ENCODE data around the gene NDUFB10. TPM values are rescaled to one million over a fixed set of nuclear protein-coding genes. Genes with fewer than 3 reads are reported as not detected.
"Not testable (repeated sequence)": the region's sequence is repeated elsewhere in the genome, so short reads cannot be mapped to it uniquely, and the experiment has no call there.

Gene NDUFB10
- 97.5 TPM for total RNA-seq

GRCh38 chr16:1959269-1960039 is at the start of gene NDUFB10:
Gene NDUFB10, plus strand, starts transcription at chr16:1959538. Its CDS starts 87 bp downstream, at chr16:1959625.
- DNase-seq (ENCODE audit: low spot score), result peak; percentile 91

GRCh38 chr16:1909561-1910231 is 49.6 kb upstream of the NDUFB10 start:
- DNase-seq (ENCODE audit: low spot score), result no peak

GRCh38 chr16:1911467-1912214 is 47.7 kb upstream of the NDUFB10 start:
- DNase-seq (ENCODE audit: low spot score), result no peak

GRCh38 chr16:1912215-1912543 is 47.2 kb upstream of the NDUFB10 start:
- no peak for DNase-seq (ENCODE audit: low spot score)

- DNase-seq (ENCODE audit: low spot score), result peak; percentile 84
Measured at GRCh38 chr16:1913327-1914083, 45.8 kb upstream of the NDUFB10 start.

- no peak for DNase-seq (ENCODE audit: low spot score)
Measured at GRCh38 chr16:1914084-1914608, 45.2 kb upstream of the NDUFB10 start.

- no peak for DNase-seq (ENCODE audit: low spot score)
Measured at GRCh38 chr16:1914988-1915387, 44.4 kb upstream of the NDUFB10 start.

GRCh38 chr16:1915732-1916639 is 43.4 kb upstream of the NDUFB10 start:
- no peak for DNase-seq (ENCODE audit: low spot score)

GRCh38 chr16:1916640-1916990 is 42.7 kb upstream of the NDUFB10 start:
- no peak for DNase-seq (ENCODE audit: low spot score)

- DNase-seq (ENCODE audit: low spot score), result no peak
Measured at GRCh38 chr16:1917056-1917664, 42.2 kb upstream of the NDUFB10 start.

- no peak for DNase-seq (ENCODE audit: low spot score)
Measured at GRCh38 chr16:1917665-1918350, 41.5 kb upstream of the NDUFB10 start.

GRCh38 chr16:1918351-1919326 is 40.7 kb upstream of the NDUFB10 start, which contains the start of gene HS3ST6:
Gene HS3ST6, minus strand, starts transcription at chr16:1918415. Its CDS starts 92 bp downstream, at chr16:1918323.
- no peak for DNase-seq (ENCODE audit: low spot score)

- no peak for DNase-seq (ENCODE audit: low spot score)
Measured at GRCh38 chr16:1919327-1919998, 39.9 kb upstream of the NDUFB10 start.

- DNase-seq (ENCODE audit: low spot score), result not testable (repeated sequence)
Measured at GRCh38 chr16:1920122-1920521, 39.2 kb upstream of the NDUFB10 start.

- DNase-seq (ENCODE audit: low spot score), result no peak
Measured at GRCh38 chr16:1920727-1921171, 38.6 kb upstream of the NDUFB10 start.

GRCh38 chr16:1922357-1922756 is 37.0 kb upstream of the NDUFB10 start:
- DNase-seq (ENCODE audit: low spot score), result no peak

- DNase-seq (ENCODE audit: low spot score), result no peak
Measured at GRCh38 chr16:1923299-1924034, 35.9 kb upstream of the NDUFB10 start.
